Activated CD4-positive, alpha-beta T cell treated with anti-CD3 and anti-CD28 coated beads, Interleukin-2, amount 50 U/mL, for 4 hours (primary cell): ENCODE measurements around the gene RHAG.
"Not testable (repeated sequence)": the region's sequence is repeated elsewhere in the genome, so short reads cannot be mapped to it uniquely, and the experiment has no call there.

ENCODE experiments used
- DNase-seq, 2 experiments: peaks; one replicate each; pipeline ENCODE4 v3.0.0-alpha.2; 2020

RHAG gene

DNA sequence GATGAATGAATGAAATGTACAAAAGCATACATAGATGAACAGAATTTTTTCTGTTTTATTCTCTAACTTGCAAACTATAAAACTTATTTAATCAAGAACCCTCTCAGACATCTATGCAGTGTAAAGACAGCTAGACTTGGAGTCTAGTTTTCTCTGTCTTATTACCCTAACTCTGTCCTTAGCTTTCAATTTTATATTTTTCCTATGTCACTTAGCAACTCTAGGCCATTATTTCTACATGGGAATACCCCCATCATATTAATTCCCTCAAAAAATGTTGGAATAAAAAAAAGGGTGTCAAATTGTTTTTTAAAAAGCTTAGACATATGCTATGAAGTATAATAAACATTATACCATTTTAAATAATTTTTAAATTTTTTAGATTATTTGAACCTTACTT, 1.2 kb downstream of the RHAG start:
- no peak for DNase-seq

DNA sequence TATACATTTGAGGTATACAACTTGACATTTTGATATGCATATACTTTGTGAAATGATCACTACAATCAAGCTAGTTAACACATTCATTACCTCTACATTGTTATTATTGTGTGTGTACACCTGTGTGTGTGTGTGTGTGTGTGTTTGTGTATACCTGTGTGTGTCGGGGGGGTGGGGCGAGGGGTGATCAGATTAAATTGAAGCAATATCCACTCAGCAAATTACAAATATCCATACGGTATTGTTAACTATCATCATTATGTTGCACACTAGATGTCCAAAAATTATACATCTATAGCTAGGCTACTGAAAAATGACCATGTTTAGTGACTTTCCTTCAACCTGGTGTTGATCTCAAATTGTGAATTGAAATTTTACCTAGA, 1.8 kb downstream of the RHAG start:
- DNase-seq, result no peak

DNA sequence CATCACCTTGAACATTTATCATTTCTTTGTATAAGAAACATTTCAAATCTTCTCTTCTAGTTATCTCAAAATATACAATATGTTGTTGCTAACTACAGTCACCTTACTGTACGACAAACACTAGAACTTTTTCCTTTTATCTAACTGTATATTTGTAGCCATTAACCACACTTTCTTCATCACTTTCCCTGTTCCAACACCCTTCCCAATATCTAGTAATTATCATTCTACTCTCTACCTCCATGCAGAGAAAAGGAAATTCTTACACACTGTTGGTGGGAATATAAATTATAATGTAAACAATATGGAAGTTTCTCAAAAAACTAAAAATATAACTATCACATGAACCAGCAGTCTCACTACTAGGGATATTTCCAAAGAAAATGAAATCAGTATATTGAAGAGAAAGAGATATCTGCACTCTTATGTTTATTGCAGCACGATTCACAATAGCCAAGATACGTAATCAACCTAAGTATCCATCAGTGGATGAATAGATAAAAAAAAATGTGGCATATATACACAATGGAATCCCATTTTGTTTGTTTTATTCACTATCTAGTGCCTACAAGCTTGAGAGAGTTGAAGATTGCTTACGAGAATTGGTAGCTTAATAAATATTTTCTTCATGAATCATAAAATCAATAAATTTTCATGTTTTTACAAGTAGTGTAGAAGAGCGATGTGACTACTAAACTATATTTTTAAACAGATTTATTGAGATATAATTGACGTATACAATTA, 2.4 kb downstream of the RHAG start:
- no peak for DNase-seq

DNA sequence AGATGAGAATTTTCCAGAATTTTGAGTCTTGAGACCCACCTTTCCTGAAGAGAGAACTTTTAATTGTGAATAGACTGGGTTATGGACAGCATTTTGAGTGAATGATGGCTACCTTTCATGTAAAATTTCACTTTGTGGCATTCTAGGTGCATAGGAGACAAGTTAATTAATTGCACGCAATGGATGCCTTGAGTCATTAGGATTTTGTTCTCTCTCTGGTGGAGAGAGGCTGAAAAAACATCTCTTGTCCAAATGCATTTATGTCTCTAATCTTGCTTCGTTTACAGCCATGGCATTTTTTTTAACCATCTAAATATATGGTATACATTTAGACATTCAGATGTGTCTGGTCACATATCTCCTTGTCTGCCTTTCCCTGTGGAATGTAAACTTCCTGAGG, 3.1 kb downstream of the RHAG start:
- DNase-seq, result no peak

DNA sequence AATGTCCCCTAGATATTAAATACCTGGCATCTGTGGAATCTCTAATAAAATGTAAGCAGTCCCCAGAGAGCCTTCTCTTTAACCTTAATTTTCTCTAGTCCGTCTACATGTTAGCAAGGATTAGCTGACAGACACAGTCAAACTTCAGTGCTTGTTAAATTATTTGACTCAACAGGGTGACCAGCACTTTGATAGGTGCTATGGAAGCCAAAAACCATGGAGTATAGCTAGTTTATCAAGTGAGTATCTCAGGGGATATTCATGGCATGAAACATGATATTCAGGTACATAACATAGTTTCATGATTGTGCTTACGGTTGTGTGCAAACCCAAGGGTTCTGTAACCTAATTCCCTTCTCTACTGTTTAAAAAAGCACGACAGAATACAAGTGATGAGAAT, 3.9 kb downstream of the RHAG start:
- no peak for DNase-seq

DNA sequence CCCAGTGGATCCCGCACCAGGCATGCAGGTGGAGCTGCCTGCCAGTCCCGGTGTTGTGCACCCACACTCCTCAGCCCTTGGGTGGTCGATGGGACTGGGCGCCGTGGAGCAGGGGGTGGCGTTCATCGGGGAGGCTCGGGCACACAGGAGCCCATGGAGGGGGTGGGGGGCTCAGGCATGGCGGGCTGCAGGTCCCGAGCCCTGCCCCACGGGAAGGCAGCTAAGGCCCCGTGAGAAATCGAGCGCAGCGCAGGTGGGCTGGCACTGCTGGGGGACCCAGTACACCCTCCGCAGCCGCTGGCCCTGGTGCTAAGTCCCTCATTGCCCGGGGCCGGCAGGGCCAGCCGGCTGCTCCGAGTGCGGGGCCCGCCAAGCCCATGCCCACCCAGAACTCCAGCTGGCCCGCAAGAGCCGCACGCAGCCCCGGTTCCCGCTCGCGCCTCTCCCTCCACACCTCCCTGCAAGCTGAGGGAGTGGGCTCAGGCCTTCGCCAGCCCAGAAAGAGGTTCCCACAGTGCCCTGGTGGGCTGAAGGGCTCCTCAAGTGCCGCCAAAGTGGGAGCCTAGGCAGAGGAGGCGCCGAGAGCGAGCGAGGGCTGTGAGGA, 7.1 kb downstream of the RHAG start:
- not testable (repeated sequence) for DNase-seq

DNA sequence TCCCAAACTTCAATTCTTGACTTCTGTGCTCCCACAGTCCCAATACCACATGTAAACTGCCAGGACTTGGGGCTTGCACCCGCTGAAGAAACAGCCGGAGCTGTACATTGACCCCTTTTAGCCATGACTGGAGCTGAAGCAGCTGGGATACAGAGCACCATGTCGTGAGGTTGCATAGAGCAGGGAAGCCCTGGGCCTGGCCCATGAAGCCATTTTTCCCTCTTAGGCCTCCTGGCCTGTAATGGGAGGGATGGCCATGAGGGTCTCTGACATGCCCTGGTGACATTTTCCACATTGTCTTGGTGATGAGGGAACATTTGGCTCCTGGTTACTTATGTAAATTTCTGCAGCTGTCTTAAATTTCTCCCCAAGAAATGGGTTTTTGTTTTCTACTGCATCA, 9.8 kb downstream of the RHAG start:
- DNase-seq, result no peak

DNA sequence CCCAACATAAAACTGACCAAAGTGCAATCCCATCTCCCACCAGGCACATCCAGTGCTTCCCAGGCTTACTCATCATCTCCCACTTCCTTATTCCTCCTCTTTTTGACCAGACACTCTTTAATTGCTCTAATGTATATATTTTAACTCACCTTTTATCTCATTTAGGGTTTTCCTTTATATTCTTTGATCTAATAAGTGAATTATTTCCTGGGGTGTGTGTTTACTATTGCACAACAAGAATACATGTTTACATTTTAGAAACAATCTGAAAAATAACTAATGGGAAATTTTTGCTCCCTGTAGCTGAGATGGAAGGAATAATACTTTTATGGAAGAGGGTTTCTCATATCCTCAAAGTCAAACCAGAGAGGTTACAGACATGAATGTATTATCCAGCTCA, 18.4 kb downstream of the RHAG start:
- no peak for DNase-seq

DNA sequence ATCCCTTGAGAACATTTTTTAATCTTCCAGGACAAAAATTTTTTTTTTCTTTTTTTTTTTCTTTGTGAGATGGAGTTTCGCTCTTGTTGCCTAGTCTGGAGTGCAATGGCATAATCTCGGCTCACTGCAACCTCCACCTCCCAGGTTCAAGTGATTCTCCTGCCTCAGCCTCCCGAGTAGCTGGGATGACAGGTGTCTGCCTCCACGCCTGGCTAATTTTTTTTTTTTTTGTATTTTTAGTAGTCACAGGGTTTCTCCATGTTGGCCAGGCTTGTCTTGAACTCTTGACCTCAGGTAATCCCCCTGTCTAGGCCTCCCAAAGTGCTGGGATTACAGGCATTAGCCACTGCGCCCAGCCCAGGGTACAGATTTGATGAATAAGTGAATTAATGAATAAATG, 22.5 kb downstream of the RHAG start:
- DNase-seq, result not testable (repeated sequence)

DNA sequence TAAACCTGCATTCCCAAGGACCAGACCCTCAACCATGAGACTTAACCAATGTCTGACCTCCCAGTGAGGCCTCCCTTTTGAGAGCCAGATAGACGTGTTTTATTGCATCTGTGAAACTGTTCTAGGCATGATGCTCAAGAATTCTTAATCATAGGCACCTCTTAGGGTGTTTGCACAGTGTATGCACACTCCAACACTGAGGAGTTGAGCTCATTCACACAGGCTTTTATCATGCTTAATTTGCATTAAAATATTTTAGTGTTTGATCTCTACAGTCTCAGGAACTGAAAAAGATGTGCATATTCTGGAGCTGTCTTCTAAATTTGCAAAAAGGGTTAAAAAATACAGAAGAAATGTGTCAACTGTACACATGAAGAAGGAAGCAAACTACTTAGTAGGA, 27.4 kb downstream of the RHAG start:
- DNase-seq, result no peak

DNA sequence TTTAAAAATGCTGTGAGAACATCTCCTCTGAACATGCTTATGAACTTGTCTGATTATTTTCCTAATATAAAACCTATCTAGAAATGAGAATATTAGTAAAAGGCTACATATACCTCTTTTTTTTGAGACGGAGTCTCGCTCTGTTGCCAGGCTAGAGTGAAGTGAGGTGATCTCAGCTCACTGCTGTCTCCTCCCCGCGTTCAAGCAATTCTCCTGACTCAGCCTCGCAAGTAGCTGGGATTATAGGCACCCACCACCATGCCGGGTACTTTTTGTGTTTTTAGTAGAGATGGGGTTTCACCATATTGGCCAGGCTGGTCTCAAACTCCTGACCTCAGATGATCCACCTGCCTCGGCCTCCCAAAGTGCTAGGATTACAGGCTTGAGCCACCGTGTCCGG, 28.4 kb downstream of the RHAG start:
- not testable (repeated sequence) for DNase-seq

DNA sequence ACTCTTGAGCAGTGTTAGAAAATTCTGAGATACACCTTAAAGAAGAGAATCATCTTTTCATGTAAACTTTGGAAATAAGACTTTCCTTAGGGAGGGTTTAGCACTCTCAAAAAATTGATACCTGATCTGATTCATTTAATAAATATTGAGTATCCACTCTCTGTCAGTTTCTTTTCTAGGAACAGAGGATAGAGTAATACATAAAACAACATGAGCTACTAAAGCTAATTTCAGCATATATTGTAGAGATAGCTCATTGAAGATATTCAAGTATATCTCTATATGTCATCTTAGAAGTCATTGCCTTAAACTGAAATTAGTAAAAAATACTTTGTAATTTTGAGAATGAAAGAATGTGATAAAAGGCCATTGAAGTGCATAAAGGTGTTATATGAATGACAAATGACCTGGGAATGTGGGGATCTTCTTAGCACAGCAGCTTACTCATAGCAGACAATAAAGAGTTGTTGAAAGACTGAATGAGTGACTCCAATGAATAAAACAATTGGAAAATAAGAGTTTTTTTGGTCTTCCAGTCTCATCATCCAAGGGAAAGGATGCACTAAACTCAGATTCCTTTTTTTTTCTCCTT, 29.2 kb downstream of the RHAG start:
- no peak for DNase-seq

DNA sequence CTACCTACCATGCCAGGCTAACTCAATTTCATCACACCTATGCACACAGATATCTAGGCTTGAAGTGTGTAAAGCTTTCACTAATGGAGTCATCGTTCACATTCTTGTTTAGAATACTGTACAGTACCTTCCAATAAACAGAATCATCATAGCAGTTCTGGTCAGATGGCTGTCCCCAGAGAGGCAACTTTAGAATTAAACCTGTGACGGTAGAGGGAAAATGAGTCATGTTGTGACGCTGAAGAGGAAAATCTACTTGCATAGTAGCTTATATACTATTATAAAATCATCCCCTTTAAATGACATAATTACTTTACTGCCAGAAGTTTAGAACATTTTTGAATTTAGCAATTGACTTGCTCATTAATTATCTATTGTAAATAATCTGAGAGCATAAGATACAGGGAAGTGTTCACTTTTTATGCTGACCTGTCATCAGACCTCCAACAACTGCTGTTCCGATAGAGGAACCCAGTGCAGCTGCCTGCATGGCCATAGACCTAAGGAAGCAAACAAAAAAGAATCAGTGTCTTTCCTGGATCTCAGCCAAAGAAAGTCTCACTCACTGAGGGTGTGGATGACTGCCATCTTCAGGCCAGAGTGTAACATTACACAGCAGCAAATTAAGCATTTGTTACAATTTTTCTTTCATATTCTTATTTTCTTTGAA, 29.8 kb downstream of the RHAG start:
- DNase-seq, result no peak

DNA sequence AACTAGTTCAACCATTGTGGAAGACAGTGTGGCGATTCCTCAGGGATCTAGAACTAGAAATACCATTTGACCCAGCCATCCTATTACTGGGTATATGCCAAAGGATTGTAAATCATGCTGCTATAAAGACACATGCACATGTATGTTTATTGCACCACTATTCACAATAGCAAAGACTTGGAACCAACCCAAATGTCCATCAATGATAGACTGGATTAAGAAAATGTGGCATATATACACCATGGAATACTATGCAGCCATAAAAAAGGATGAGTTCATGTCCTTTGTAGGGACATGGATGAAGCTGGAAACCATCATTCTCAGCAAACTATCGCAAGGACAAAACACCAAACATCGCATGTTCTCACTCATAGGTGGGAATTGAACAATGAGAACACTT, 32.6 kb downstream of the RHAG start:
- DNase-seq, result not testable (repeated sequence)

DNA sequence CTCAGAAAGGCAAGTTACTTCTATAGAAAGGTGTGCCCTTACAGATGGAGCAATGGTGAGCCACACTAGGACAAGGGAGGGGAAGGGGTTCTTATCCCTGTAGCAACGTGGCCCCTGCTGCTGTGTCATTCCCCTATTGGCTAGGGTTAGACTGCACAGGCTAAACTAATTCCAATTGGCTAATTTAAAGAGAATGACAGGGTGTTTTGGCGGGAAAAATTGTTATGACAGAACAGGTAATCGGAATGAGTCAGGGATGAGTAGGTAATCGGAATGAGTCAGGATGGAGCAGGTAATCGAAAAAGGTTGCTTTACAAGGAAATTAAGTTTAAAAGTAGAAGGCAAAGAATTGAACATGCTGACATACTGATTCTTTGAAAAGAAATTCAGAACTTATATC, 49.4 kb downstream of the RHAG start:
- not testable (repeated sequence) for DNase-seq

DNA sequence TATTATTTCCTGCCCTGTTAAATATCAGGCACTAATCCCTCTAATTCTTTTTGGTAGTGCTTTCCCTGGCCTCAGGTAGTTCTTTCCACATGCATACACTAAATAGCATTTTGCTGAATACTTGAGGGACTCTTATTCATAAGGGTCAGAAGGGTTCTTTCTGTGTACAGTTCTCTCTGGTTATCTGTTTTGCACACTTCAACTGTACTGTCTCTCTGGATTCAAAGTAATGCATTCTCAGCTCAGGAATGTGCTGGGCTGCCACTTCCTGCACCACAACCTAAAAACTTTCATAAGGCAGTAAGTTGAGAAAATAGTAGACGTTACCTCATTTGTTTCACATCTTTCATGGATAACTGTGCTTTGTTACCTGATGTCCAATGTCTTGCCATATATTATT, 54.1 kb downstream of the RHAG start:
- no peak for DNase-seq

DNA sequence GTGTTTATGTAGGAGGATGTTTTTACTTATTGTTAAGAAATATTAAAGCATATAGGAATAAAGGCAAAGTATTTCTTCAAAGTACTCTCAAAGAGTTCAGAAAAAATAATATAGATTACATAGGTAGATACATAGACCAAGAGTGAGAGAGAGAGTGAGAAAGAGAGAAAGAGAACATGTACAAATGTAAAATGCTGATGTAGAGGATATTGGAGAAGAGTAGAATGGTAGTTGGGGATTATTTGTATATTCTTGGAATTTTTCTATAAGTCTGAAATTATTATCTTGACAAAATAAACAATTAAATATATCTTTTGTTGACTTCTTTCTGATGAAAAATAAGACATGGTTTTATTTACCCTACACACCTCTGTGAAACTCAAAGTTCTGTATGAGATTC, 57.0 kb downstream of the RHAG start:
- no peak for DNase-seq

DNA sequence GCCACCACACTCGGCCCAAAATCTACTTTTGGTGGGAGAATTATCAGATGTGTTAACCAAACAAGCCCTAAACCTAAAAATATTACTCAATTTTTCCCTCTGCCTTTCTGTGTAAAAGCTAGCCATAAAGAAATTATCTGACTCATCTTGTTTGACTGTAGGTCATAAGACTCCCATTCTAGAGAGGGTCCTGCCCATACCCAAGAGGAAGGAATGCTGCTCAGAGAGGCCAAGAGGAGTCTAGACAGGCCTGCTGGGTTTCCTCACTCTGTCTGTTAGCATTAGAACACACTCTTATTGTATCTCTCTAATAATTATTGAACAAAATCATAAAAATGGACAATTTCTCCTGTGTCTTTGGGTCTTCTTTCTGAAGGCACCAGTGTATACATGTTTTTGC, 60.0 kb downstream of the RHAG start:
- DNase-seq, result no peak

DNA sequence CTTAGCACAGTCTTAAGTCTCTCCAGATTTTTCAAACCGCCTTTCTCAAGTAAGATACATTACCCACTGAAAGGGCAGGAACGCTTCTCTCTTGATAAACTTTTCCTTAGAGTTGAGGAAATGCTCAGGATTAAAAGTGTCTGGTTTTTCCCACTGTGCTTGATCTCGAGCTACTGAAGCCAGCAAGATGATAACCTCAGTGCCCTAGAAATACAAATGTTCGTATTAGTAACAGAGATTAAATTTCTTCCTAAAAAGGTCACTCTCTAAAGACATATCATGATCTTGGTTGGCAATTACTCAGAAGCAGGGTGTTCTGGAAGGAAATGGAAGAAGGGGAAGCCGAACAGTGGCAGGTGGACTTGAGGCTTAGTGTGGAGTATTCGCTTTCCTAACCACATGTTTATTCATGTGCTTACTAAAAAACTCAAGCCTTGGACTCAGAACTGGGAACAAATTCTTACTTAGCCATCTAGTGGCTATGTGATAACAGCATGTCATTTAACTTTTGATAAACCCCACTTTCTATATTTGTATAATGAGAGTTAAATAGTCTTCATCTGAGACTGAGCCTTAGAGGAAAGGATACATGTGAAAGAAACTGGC, 66.1 kb downstream of the RHAG start:
- DNase-seq, result no peak

DNA sequence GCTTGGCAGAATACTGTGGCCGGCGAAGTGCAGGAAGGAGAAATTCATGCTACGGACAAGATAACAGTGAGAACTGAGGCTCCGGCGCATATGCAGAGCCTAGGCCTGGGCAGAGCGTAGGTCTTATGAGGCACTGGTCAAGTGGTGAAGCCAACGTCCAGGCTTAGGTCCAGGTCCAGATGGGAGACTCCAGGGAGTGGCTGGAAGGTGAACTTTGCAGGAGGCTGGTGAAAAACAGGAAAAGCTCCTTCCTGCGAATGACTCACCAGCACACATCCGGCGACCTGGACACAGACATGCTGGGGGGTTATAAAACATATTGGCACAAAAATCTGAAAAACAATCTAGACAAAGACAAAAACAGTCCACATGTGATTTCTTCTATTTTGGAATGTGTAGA, 70.8 kb downstream of the RHAG start:
- DNase-seq, result no peak

DNA sequence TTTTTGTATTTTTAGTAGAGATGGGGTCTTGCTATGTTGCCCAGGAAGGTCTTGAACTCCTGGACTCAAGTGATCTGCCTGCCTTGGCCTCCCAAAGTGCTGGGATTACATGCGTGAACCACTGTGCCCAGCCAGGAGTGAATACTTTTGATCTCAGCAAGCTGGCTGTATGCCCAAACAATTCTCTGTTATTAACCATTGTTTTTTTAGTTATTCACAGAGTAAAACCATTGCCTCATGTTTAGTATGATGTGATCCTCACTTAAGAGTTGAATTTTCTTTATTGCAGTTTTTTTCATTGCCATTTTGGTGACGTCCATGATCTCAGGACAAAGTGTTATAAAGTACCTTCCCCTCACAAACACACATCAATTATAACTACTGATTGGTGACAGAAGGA, 71.4 kb downstream of the RHAG start:
- DNase-seq, result no peak

DNA sequence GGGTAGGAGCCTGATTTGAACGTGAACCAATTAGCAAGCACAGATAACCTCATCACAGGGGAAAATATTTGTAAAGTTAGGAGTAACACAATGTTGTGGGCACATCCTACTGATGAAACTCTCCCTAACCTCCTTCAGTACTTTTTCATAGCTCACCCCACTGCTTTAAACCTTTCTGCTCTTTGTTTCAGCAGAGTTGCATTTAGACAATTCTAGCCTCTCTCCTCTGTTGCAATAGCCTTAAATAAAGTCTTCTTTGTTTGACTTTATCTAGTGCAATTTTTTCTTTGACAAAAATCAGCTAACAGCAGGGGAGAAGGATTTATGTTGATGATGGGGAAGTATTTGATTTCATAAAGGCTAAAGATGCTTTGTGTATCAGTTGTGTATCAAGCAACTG, 72.1 kb downstream of the RHAG start:
- no peak for DNase-seq

DNA sequence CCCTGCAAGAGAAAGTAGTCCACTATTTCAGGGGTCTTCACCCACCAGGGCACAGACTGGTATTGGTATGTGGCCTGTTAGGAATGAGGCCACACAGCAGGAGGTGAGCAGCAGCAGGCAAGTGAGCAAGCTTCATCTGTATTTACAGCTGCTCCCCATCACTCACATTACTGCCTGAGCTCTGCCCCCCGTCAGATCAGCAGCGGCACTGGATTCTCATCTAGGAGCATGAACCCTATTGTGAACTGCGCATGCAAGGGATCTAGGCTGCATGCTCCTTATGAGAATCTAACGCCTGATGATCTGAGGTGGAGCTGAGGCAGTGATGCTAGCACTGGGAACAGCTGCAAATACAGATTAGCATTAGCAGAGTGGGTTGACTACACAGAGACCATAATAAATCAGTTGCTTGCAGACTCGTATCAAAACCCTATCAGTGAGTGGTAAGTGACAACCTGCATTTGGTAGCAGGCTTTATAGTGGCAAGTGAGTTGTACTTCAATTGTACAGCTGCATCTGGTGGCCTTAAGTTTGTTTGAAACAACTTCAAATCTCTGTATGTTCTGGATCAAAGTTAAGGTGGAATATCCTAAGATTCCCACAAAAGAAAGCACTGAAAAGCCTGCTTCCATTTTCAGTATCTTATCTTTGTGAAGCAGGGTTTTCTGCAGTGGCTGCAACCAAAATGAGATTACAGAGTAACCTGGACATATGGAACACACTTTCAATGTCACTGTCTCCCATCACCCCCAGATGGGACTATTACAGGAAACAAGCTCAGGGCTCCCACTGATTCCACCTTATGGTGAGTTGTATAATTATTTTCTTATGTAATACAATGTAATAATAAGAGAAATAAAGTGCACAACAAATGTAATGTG, 73.4 kb downstream of the RHAG start:
- DNase-seq, result no peak
